K562 (cell line): Measurements from ENCODE around the gene ARHGEF16. TPM values are rescaled to one million over a fixed set of nuclear protein-coding genes. Genes with fewer than 3 reads are reported as not detected.

Source experiments
- ARNT ChIP-seq, 2 experiments: fragments of 450-650 bp; IDR thresholded peaks; 2 replicates each; pipeline ENCODE4 v1.6.1; 2016; ENCODE audit warnings: mild to moderate bottlenecking in 1 of 2
- ASH1L ChIP-seq: fragments of 450-650 bp; IDR thresholded peaks from 2 replicates; pipeline ENCODE4 v1.6.1; 2018; ENCODE audit warnings: borderline replicate concordance, mild to moderate bottlenecking, low read depth; ENCODE audit not compliant: partially characterized antibody
- HMG20A ChIP-seq: fragments of 450-650 bp; formaldehyde crosslinking; conservative IDR thresholded peaks from 2 replicates; pipeline ENCODE4 v1.4.0; 2020; ENCODE audit warnings: mild to moderate bottlenecking, mixed read lengths
- RBM25 ChIP-seq: fragments of 200-400 bp; formaldehyde crosslinking; IDR thresholded peaks from 2 replicates; pipeline ENCODE4 v1.6.1; 2018; ENCODE audit warnings: low read length, low read depth, moderate library complexity; ENCODE audit not compliant: severe bottlenecking
- SMAD4 ChIP-seq: fragments of 250-450 bp; sonication (Bioruptor Pico); conservative IDR thresholded peaks from 2 replicates; pipeline ENCODE4 v1.8.0; 2021; ENCODE audit warnings: inconsistent platforms, mild to moderate bottlenecking, moderate library complexity
- ZNF57 ChIP-seq: fragments of 450-650 bp; formaldehyde crosslinking; IDR thresholded peaks from 2 replicates; pipeline ENCODE4 v1.4.0; 2020; ENCODE audit warnings: mild to moderate bottlenecking, moderate library complexity
- polyA plus RNA-seq, 8 experiments: library from polyadenylated mRNA; depleted of rRNA in 4 of 8; stranded (reverse) in 5 of 8; unstranded in 3 of 8; fragments of >200 nt; fragmentation: Nextera tagmentation in 2 of 8; fragmentation: Illumina TruSeq in 1 of 8; extraction: Ambion mirVana in 2 of 8; extraction: Trizol in 1 of 8; gene quantifications; 2 replicates each; pipeline versions ENCODE4 v1.2.1 to v1.2.3, GENCODE V29; 2011 to 2014; ENCODE audit warnings: inconsistent platforms in 1 of 8, missing spikeins in 1 of 8
- total RNA-seq, 7 experiments: library from RNA; depleted of rRNA in 6 of 7; stranded (reverse); fragments of >200 nt in 6 of 7; fragmentation: Illumina TruSeq in 2 of 7; extraction: Trizol in 2 of 7; gene quantifications; 2 replicates each; pipeline versions ENCODE4 v1.2.1 to v1.2.3, GENCODE V29; 2011 to 2021; ENCODE audit warnings: low replicate concordance in 1 of 7
- TF ChIP-seq, protein P1 (sequence below): fragments of 250-450 bp; sonication (Bioruptor Pico); IDR thresholded peaks from 2 replicates; pipeline ENCODE4 v1.4.0; 2020; ENCODE audit warnings: mild to moderate bottlenecking, moderate library complexity
- TF ChIP-seq, protein P2 (sequence below): sonication (generic); formaldehyde crosslinking; IDR thresholded peaks from 2 replicates; pipeline ENCODE4 v1.8.0; 2022; ENCODE audit warnings: mild to moderate bottlenecking, missing genetic modification reagents
- TF ChIP-seq, protein P3 (sequence below): sonication (generic); formaldehyde crosslinking; IDR thresholded peaks from 2 replicates; pipeline ENCODE4 v1.5.0; 2020; ENCODE audit warnings: missing genetic modification reagents

Gene ARHGEF16
- total and polyA plus RNA-seq, 9 of the 15 experiments (the other 6 are each of a cell fraction or from before 2014, with no cell fraction given): 0.15 to 1.2 (median 0.49) TPM; not detected in 2

DNA sequence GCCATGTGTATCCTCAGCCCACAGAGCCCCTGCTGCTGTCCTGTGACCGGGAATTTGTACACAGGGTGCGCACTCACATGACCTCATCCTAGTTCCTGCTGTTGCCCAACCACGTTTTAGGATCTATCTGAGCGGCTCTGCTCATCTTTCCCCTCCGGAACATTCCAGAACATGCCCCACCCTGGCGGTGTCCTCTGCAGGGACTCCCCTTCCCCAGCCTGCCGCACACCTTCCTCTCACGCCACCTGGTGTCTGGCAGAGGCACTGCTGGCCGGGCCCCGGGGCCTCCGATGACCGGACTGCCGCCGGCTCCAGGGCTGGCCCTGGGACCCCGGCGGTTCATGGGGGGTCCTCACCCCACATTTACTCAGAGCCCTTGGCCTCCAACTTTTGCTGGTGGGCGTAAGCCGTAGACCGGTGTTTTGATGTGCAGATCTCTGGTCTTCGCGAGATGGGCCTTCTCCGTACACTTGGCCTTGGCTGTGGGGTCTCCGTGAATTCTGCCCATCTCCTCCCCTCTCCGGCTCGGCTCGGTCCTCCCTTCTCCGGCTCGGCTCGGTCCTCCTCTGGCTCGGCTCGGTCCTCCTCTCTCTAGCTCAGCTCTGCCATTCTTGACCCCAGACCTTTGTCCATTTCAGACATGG, 29.5 kb downstream of the ARHGEF16 start (continued):
- TF ChIP-seq, protein P1, sequence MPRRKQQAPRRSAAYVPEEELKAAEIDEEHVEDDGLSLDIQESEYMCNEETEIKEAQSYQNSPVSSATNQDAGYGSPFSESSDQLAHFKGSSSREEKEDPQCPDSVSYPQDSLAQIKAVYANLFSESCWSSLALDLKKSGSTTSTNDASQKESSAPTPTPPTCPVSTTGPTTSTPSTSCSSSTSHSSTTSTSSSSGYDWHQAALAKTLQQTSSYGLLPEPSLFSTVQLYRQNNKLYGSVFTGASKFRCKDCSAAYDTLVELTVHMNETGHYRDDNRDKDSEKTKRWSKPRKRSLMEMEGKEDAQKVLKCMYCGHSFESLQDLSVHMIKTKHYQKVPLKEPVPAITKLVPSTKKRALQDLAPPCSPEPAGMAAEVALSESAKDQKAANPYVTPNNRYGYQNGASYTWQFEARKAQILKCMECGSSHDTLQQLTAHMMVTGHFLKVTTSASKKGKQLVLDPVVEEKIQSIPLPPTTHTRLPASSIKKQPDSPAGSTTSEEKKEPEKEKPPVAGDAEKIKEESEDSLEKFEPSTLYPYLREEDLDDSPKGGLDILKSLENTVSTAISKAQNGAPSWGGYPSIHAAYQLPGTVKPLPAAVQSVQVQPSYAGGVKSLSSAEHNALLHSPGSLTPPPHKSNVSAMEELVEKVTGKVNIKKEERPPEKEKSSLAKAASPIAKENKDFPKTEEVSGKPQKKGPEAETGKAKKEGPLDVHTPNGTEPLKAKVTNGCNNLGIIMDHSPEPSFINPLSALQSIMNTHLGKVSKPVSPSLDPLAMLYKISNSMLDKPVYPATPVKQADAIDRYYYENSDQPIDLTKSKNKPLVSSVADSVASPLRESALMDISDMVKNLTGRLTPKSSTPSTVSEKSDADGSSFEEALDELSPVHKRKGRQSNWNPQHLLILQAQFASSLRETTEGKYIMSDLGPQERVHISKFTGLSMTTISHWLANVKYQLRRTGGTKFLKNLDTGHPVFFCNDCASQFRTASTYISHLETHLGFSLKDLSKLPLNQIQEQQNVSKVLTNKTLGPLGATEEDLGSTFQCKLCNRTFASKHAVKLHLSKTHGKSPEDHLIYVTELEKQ (CRISPR knock-in tag): no peak
- TF ChIP-seq, protein P2, sequence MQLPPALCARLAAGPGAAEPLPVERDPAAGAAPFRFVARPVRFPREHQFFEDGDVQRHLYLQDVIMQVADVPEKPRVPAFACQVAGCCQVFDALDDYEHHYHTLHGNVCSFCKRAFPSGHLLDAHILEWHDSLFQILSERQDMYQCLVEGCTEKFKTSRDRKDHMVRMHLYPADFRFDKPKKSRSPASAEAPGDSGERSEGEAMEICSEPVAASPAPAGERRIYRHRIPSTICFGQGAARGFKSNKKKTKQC (CRISPR knock-in tag): no peak
- TF ChIP-seq HMG20A (CRISPR knock-in tag) (no peak), ZNF57 (CRISPR knock-in tag) (no peak), ASH1L (no peak), ARNT (IDR thresholded peaks at IDR 0.05) (no peak), RBM25 (no peak), SMAD4 (CRISPR knock-in tag) (no peak)
- TF ChIP-seq, protein P3, sequence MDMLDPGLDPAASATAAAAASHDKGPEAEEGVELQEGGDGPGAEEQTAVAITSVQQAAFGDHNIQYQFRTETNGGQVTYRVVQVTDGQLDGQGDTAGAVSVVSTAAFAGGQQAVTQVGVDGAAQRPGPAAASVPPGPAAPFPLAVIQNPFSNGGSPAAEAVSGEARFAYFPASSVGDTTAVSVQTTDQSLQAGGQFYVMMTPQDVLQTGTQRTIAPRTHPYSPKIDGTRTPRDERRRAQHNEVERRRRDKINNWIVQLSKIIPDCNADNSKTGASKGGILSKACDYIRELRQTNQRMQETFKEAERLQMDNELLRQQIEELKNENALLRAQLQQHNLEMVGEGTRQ: no peak
- TF ChIP-seq, all 486 proteins: peak for 20
